Activated B cell treated with CpG ODN at 0.5 μM for 24 hours (primary cell): ENCODE results near the gene OTP. TPM values are rescaled to one million over a fixed set of nuclear protein-coding genes. Genes with fewer than 3 reads are reported as not detected.

Experiments used
- ATAC-seq: fragments of 200-7000 bp; cut with Tn5 transposase; one replicate; pipeline ENCODE4 v1.10.0; 2021; ENCODE audit warnings: low read depth, mild to moderate bottlenecking, moderate library complexity
- CTCF ChIA-PET: fragments of 350-600 bp; sonication (Branson Sonifier 250); formaldehyde crosslinking; loops from one replicate; lab custom pipeline; 2021; ENCODE audit warnings: antibody characterized with exemption; lab: Charles Lee
- POLR2A ChIA-PET: fragments of 350-600 bp; sonication (Branson Sonifier 250); formaldehyde crosslinking; loops from one replicate; lab custom pipeline; 2021; ENCODE audit warnings: antibody characterized with exemption; lab: Charles Lee
- DNase-seq: peaks from one replicate; pipeline ENCODE4 v3.0.0; 2022
- H3K27ac Mint-ChIP-seq: one replicate; pipeline ENCODE4 v1.8.0; 2020; ENCODE audit warnings: mixed read lengths
- H3K27me3 Mint-ChIP-seq: one replicate; pipeline ENCODE4 v1.8.0; 2021; ENCODE audit warnings: mixed read lengths
- H3K36me3 Mint-ChIP-seq: one replicate; pipeline ENCODE4 v1.8.0; 2021; ENCODE audit warnings: low read depth, mixed read lengths
- H3K4me1 Mint-ChIP-seq: one replicate; pipeline ENCODE4 v1.8.0; 2021; ENCODE audit warnings: mixed read lengths
- H3K4me3 Mint-ChIP-seq: one replicate; pipeline ENCODE4 v1.8.0; 2020; ENCODE audit warnings: mild to moderate bottlenecking, mixed read lengths
- H3K9me3 Mint-ChIP-seq: one replicate; pipeline ENCODE4 v1.8.0; 2020; ENCODE audit warnings: mixed read lengths
- CTCF ChIP-seq: fragments of 200-600 bp; IDR thresholded peaks from one replicate; pipeline ENCODE4 v1.8.0; 2022; ENCODE audit warnings: antibody characterized with exemption, mild to moderate bottlenecking
- intact Hi-C: fragments of 100-400 bp; cut with micrococcal nuclease; formaldehyde crosslinking; loops from one replicate; pipeline ENCODE4 v1.15.1; 2024
- total RNA-seq: library from RNA; stranded (reverse); gene quantifications from 2 replicates; pipeline ENCODE4 v1.2.3, GENCODE V29; 2022

The OTP gene
- not detected in 2 replicates for total RNA-seq

- ATAC-seq (no peak), DNase-seq (no peak)
- H3K27me3 Mint-ChIP-seq: peaks cover 64% of the 10 kb centered on the region
- peak within 1 kb of the TSS; percentile 53 for H3K27ac Mint-ChIP-seq
- no peak within 1 kb of the TSS for H3K4me3 Mint-ChIP-seq
- ChIA-PET CTCF (no interaction called here), POLR2A (interaction anchor here (0.6 to 0.7 kb wide), 2 partner anchors 359 to 475 kb away, joined by 3 to 7 read pairs; no protein-coding TSS in a partner anchor)
- intact Hi-C loops: loop anchor here (1.0 kb wide), 1 partner anchor 8 kb away; no protein-coding TSS in a partner anchor
- peaks cover 2% of the 10 kb centered on the region for H3K4me1 Mint-ChIP-seq
- H3K36me3 Mint-ChIP-seq: peaks cover 3% of the 10 kb centered on the region
- TF ChIP-seq CTCF: no peak
- H3K9me3 Mint-ChIP-seq: peaks cover 6% of the 10 kb centered on the region
Observed at GRCh38 chr5:77637998-77638762, at the start of gene OTP. Gene OTP, minus strand, starts transcription at chr5:77638713. Its CDS starts 164 bp downstream, at chr5:77638549.

GRCh38 chr5:77683171-77683732, 44.7 kb upstream of the OTP start:
- H3K4me1 Mint-ChIP-seq: no peaks in the 10 kb centered on the region
- ChIA-PET POLR2A (no interaction called here), CTCF (no interaction called here)
- H3K27ac Mint-ChIP-seq: no peak overlapping the region
- no peak overlapping the region for H3K4me3 Mint-ChIP-seq
- H3K27me3 Mint-ChIP-seq: peaks cover 2% of the 10 kb centered on the region
- intact Hi-C loops: no loop called here
- ATAC-seq: no peak
- DNase-seq: no peak
- no peak for TF ChIP-seq CTCF
- H3K36me3 Mint-ChIP-seq: peaks cover 8% of the 10 kb centered on the region
- H3K9me3 Mint-ChIP-seq: no peaks in the 10 kb centered on the region

DNA sequence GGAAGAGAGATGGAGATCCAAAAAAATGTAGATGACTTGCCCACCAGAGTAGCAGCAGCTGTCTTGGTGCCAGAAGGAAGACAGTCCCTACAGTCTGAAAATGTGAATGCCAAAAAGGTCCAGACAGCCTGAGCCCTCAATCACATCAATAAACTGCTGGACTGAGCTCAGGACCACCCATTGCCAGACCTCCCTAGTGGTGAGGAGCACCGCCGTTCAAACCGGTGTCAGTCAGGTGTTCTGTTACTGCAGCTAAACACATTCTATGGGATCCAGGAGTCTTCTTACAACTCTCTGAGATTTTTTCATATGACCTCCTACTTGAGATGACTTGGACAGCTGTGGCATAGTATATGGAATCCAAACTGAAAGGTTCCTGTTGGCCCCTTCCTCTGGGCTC, 32.0 kb upstream of the OTP start:
- ChIA-PET POLR2A (no interaction called here), CTCF (no interaction called here)
- Mint-ChIP-seq H3K27me3 (peaks cover 3% of the 10 kb centered on the region), H3K4me3 (no peak overlapping the region), H3K36me3 (no peaks in the 10 kb centered on the region), H3K4me1 (no peaks in the 10 kb centered on the region), H3K9me3 (peaks cover 3% of the 10 kb centered on the region), H3K27ac (no peak overlapping the region)
- no peak for TF ChIP-seq CTCF
- DNase-seq (no peak), ATAC-seq (no peak)
- intact Hi-C loops: no loop called here

GRCh38 chr5:77669677-77670076, 31.2 kb upstream of the OTP start:
- no peak overlapping the region for H3K27ac Mint-ChIP-seq
- CTCF ChIA-PET: no interaction called here

More at GRCh38 chr5:77669677-77670076, 31.2 kb upstream of the OTP start:
- no peak for TF ChIP-seq CTCF
- intact Hi-C loops: no loop called here
- Mint-ChIP-seq H3K9me3 (no peaks in the 10 kb centered on the region), H3K4me1 (no peaks in the 10 kb centered on the region), H3K27me3 (peaks cover 3% of the 10 kb centered on the region), H3K4me3 (no peak overlapping the region), H3K36me3 (no peaks in the 10 kb centered on the region)
- DNase-seq (no peak), ATAC-seq (no peak)
- POLR2A ChIA-PET: no interaction called here
